RWPE1 (cell line): ENCODE data around the gene TMTC1.

Experiments
- CTCF ChIA-PET: fragments of 350-600 bp; sonication (Branson Sonifier 250); formaldehyde crosslinking; extraction: SDS; loops from one replicate; lab custom pipeline; 2021; lab: Yijun Ruan, JAX
- POLR2A ChIA-PET: fragments of 400-600 bp; formaldehyde crosslinking; extraction: SDS; loops from one replicate; lab custom pipeline; 2020; ENCODE audit warnings: antibody characterized with exemption; ENCODE audit not compliant: low non-redundant PET; lab: Yijun Ruan, JAX
- DNase-seq: peaks from one replicate; pipeline ENCODE4 v3.0.0; 2012; ENCODE audit warnings: low spot score
- H3K27ac ChIP-seq: fragments of 450-650 bp; 2 replicates; pipeline ENCODE4 v1.5.1; 2017
- CTCF ChIP-seq: fragments of 450-650 bp; conservative IDR thresholded peaks from 2 replicates; pipeline ENCODE4 v1.5.1; 2017; ENCODE audit warnings: low read depth, mild to moderate bottlenecking

TMTC1 gene

GRCh38 chr12:29725587-29726320 lies 58.0 kb downstream of the TMTC1 start:
- ChIA-PET POLR2A (no interaction called here), CTCF (interaction anchor here (0.7 kb wide), 1 partner anchor 16 kb away, joined by 3 read pairs; no protein-coding TSS in a partner anchor)
- no peak for DNase-seq
- H3K27ac ChIP-seq: no peak overlapping the region
- no peak for TF ChIP-seq CTCF

GRCh38 chr12:29722164-29722563 lies 61.6 kb downstream of the TMTC1 start:
- H3K27ac ChIP-seq: no peak overlapping the region
- TF ChIP-seq CTCF: no peak
- no peak for DNase-seq
- POLR2A ChIA-PET: no interaction called here
- CTCF ChIA-PET: no interaction called here

- no peak overlapping the region for H3K27ac ChIP-seq
- POLR2A ChIA-PET: no interaction called here
- no peak for DNase-seq
These were observed 64.4 kb downstream of the TMTC1 start for GRCh38 chr12:29719381-29719780.

GRCh38 chr12:29717540-29718100 lies 66.1 kb downstream of the TMTC1 start:
- no peak for DNase-seq
- no peak for TF ChIP-seq CTCF
- ChIA-PET POLR2A (no interaction called here), CTCF (interaction anchor here (0.7 kb wide), 1 partner anchor 17 kb away, joined by 3 read pairs; no protein-coding TSS in a partner anchor)
- H3K27ac ChIP-seq: no peak overlapping the region

More at GRCh38 chr12:29719381-29719780, 64.4 kb downstream of the TMTC1 start:
- CTCF ChIA-PET: no interaction called here
- TF ChIP-seq CTCF: no peak

GRCh38 chr12:29714966-29715365 lies 68.8 kb downstream of the TMTC1 start:
- H3K27ac ChIP-seq: no peak overlapping the region
- POLR2A ChIA-PET: no interaction called here
- no peak for TF ChIP-seq CTCF
- CTCF ChIA-PET: interaction anchor here (0.7 kb wide), 1 partner anchor 30 kb away, joined by 3 read pairs; no protein-coding TSS in a partner anchor
- DNase-seq: no peak

- no peak for TF ChIP-seq CTCF
- no peak overlapping the region for H3K27ac ChIP-seq
- DNase-seq: no peak
- ChIA-PET CTCF (no interaction called here), POLR2A (no interaction called here)
These were observed 70.0 kb downstream of the TMTC1 start for GRCh38 chr12:29713729-29714128.
